NCI-H526 treated with DMSO at 0.1 percent for 48 hours (cell line): ENCODE data around the gene MCCC1.
"Not testable (repeated sequence)": the region's sequence is repeated elsewhere in the genome, so short reads cannot be mapped to it uniquely, and the experiment has no call there.

Experiments used
- DNase-seq: peaks from one replicate; lab custom pipeline; 2025; lab: John Stamatoyannopoulos, UW

MCCC1 gene

GRCh38 chr3:183044547-183045229 lies 54.6 kb downstream of the MCCC1 start:
- DNase-seq = no peak

- no peak for DNase-seq
These were observed 60.5 kb downstream of the MCCC1 start for GRCh38 chr3:183038757-183039156.

- DNase-seq = no peak
These were observed 61.1 kb downstream of the MCCC1 start for GRCh38 chr3:183038221-183038620.

GRCh38 chr3:183033746-183034145 lies 65.5 kb downstream of the MCCC1 start:
- no peak for DNase-seq

GRCh38 chr3:183032880-183033555 lies 66.3 kb downstream of the MCCC1 start:
- no peak for DNase-seq

- DNase-seq = no peak
These were observed 67.5 kb downstream of the MCCC1 start for GRCh38 chr3:183031826-183032225.

GRCh38 chr3:183028416-183028815 lies 70.9 kb downstream of the MCCC1 start:
- no peak for DNase-seq

- no peak for DNase-seq
These were observed 72.0 kb downstream of the MCCC1 start for GRCh38 chr3:183027276-183027675.

GRCh38 chr3:183022936-183023516 lies 76.3 kb downstream of the MCCC1 start:
- no peak for DNase-seq

GRCh38 chr3:183018421-183019192 lies 80.7 kb downstream of the MCCC1 start:
- DNase-seq = no peak

GRCh38 chr3:183015185-183015584 lies 84.1 kb downstream of the MCCC1 start:
- DNase-seq = no peak

- no peak for DNase-seq
These were observed 85.4 kb downstream of the MCCC1 start for GRCh38 chr3:183013856-183014255.

- no peak for DNase-seq
These were observed 86.2 kb downstream of the MCCC1 start for GRCh38 chr3:183013074-183013473.

- no peak for DNase-seq
These were observed 90.5 kb downstream of the MCCC1 start for GRCh38 chr3:183008800-183009199.

GRCh38 chr3:183008303-183008702 lies 91.0 kb downstream of the MCCC1 start:
- DNase-seq = no peak

GRCh38 chr3:183006396-183007002 lies 92.8 kb downstream of the MCCC1 start:
- DNase-seq = no peak

GRCh38 chr3:182999767-183000166 lies 99.5 kb downstream of the MCCC1 start:
- no peak for DNase-seq

GRCh38 chr3:182993486-182994201 lies 105.7 kb downstream of the MCCC1 start:
- DNase-seq = not testable (repeated sequence)

- DNase-seq = no peak
These were observed 109.7 kb downstream of the MCCC1 start for GRCh38 chr3:182989566-182989965.

GRCh38 chr3:182986021-182986420 lies 113.3 kb downstream of the MCCC1 start:
- no peak for DNase-seq

GRCh38 chr3:182983876-182984275 lies 115.4 kb downstream of the MCCC1 start:
- no peak for DNase-seq

- no peak for DNase-seq
These were observed 118.3 kb downstream of the MCCC1 start for GRCh38 chr3:182981038-182981380.
